GM12892 (cell line): ENCODE data around the gene GNAQ.

Experiments
- POLR2A ChIP-seq: IDR thresholded peaks from 2 replicates; pipeline ENCODE4 v1.6.1; 2011; ENCODE audit warnings: low read depth, low read length, control low read depth
- POLR2AphosphoS5 ChIP-seq: IDR thresholded peaks from 2 replicates; pipeline ENCODE4 v1.6.1; 2011; ENCODE audit warnings: low read depth, low read length, control low read depth
- TAF1 ChIP-seq: IDR thresholded peaks from 2 replicates; pipeline ENCODE4 v1.6.1; 2011; ENCODE audit warnings: low read depth, mild to moderate bottlenecking, control low read depth, low read length, borderline replicate concordance

- TF ChIP-seq POLR2AphosphoS5 (no peak), POLR2A (no peak), TAF1 (no peak)
Measured at GRCh38 chr9:77912895-77913693, 118.5 kb downstream of the GNAQ start.
